Left lobe of liver (tissue), 2 donors: ENCODE measurements around the gene RDH14. TPM values are rescaled to one million over a fixed set of nuclear protein-coding genes. Genes with fewer than 3 reads are reported as not detected.

Source experiments
- ATAC-seq: fragments of 200-7000 bp; cut with Tn5 transposase; one replicate; pipeline ENCODE4 v1.9.1; 2020; ENCODE audit warnings: mild to moderate bottlenecking, moderate library complexity
- DNase-seq: peaks from one replicate; pipeline ENCODE4 v3.0.0-alpha.2; 2020; ENCODE audit warnings: low spot score
- total RNA-seq: library from RNA; stranded (reverse); gene quantifications from one replicate; pipeline ENCODE4 v1.2.1, GENCODE V29; 2021
- donor health status: DM: no; HTN: no; CAD: no; lungs with moderate emphysema.
- donor health status: DM: no; HTN: yes; CAD: no.

RDH14 gene
- total RNA-seq, 1 donor from 2014 or later = 12.5 TPM

- ATAC-seq = no peak
These were observed 35.2 kb downstream of the RDH14 start for GRCh38 chr2:18525236-18525635.

DNA sequence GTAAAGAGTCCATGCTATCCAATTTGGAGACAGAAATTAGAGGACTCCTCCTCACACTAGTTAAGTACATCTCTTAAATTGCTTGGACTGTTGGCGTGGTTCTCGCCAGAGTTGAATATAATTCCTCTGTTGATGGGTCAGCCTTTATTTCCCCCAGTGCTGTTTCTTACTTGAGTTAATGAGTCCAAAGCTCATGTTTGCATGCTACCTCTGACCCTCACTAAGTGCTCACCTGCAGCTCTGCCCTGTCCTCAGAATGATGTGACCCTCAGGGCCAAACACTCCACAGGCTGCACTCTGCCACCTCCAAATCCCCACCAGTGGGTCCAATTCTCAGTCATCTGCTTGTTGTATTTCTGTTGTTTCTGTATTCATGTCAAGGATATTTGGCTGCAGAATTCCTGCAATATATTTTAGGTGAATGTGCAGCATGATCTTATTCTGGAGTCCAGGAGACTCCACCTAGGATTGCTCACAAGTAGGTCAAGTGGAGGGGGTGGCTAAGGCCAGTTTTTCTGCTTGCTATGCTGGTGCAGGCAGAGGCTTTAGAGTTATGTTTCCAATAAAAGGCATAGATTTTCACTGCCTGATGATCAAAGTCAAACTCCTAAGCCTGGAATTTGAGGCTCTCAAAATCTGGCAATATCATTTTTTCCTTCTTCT is 37.8 kb downstream of the RDH14 start:
- no peak for ATAC-seq
- no peak for DNase-seq

More at GRCh38 chr2:18525236-18525635, 35.2 kb downstream of the RDH14 start:
- no peak for DNase-seq

DNA sequence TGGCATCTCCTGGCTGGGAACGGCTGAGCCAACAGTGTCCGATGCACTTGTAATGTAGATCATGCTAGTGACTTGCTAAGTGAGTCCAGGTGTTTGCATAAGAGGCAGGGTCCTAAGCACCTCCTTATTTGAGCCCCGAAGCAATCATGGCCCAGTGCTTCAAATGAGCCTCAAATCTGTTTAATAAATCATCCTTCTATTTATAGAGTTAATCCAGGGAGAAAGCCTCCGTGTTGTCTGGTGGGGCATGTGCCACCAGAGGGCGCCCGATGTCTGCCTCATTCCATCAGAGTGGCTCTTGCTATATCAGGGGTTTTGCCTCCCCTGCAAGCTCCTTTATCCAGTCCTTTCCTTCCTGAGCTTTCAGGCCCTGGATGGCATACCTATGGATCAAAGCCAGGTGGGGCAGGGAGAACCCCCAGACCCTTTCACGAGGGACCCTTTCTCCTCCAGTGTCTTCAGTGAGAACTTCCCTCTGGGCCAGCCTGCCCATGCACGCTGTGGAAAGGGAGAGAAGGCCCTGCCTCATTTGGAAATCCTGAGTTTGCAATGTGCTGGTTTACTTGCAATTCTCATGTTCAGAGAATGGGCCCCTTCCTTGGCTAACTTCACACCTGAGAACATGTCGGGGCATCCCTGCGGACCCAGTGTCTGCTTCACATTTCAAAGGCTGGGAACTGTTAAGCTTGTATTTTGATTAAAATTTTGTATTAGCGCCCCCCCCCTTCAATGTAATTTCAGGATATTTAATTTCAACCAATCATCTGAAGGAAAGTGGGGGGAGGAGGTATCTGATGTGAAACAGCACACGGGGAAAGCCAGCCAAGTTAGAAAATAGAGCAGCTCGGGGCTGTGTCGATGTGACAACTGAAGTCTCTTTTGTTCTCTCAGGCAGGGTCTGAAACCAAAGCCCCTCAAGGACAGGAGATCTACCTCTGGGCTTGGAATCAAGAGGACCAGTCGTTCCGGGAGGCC is 39.7 kb downstream of the RDH14 start:
- peak; percentile 89 for ATAC-seq
- peak; percentile 79 for DNase-seq

DNA sequence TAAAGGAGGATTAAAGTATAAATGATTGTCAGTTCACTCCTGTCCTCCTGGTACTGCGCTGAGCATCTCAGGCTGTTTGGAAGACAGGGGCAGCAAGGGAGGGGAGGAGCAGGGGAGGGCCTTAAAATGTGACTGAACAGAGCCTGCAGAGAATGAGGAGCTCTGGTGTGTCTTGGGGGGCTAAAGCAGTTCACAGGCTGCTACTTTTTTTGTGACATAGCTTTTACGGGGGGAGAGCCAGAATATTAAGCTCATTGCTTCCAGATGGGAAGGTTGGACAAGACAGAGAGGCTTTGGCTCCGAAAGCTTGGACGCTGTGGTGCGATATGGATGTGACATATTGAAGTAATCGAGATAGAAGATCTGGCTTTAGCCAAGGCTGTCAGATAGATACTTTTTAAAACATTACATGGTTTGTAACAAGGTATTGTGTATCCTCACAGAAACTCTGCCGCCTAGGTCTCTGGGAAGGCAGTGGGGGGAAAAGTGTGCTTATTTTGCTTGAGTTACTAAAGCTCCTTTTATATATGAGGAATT is 40.5 kb downstream of the RDH14 start:
- ATAC-seq (no peak), DNase-seq (no peak)

GRCh38 chr2:18518116-18519111 is 42.0 kb downstream of the RDH14 start:
- ATAC-seq (peak; percentile 76), DNase-seq (no peak)

- DNase-seq (no peak), ATAC-seq (no peak)
These were observed 43.1 kb downstream of the RDH14 start for GRCh38 chr2:18517386-18517785.

DNA sequence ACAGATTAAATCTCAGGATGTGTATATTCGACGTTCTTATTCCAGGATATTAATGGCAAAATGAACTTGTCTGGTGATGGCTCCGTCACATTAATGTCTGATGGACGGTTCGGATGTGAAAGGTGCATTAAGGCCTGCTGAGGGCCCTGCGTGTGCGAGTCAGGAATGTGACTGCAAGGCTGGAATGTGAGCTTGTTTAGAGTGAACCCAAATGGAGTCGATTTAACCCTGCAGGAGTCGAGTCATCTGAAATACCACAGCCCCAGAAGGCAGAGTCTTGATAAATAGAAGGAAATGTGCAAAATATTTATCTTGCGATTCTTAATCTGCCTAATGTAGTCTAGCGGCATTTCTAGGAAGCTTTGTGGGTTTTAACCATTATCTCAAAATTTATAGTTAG is 44.3 kb downstream of the RDH14 start:
- no peak for DNase-seq
- ATAC-seq = no peak

GRCh38 chr2:18514526-18515461 is 45.7 kb downstream of the RDH14 start:
- no peak for ATAC-seq

DNA sequence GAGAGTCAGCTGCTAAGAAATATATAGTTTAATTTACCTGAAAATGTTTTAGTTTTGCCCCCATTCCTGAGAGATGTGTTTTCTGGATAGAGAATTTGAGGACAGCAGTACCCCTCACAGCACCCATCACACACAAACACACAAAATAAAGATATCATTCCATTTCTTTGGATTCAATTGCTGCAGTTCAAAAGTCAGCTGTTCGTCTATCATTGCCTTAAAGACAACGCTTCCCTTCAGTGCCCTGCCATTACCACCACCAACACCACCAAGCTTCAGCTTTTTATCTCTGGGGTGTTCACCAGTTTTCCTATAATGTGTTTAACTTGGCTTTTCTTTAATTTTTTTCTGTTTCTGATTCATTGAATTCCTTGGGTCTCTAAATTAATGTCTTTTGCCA is 49.7 kb downstream of the RDH14 start:
- DNase-seq (no peak), ATAC-seq (no peak)

More at GRCh38 chr2:18514526-18515461, 45.7 kb downstream of the RDH14 start:
- no peak for DNase-seq

- no peak for DNase-seq
- ATAC-seq = no peak
These were observed 53.5 kb downstream of the RDH14 start for GRCh38 chr2:18506883-18507509.

- ATAC-seq = no peak
- DNase-seq = no peak
These were observed 54.6 kb downstream of the RDH14 start for GRCh38 chr2:18505703-18506341.

Other genes with a start within 250 kb of the RDH14 start
- not detected for gene NT5C1B, start 28.9 kb upstream of the RDH14 start, total RNA-seq